ACC112 (cell line): ENCODE results near the gene KCNC1.

Source experiments
- H2AFZ ChIP-seq: fragments of 200-600 bp; sonication (generic); one replicate; pipeline ENCODE4 v1.6.0; 2017; ENCODE audit warnings: antibody characterized with exemption, low read length; ENCODE audit not compliant: unreplicated experiment
- H3K27ac ChIP-seq: fragments of 200-600 bp; sonication (generic); 2 replicates; pipeline ENCODE4 v1.5.1; 2014; ENCODE audit warnings: low read depth, mild to moderate bottlenecking, antibody characterized with exemption, low read length, moderate library complexity
- H3K27me3 ChIP-seq: fragments of 200-600 bp; sonication (generic); 2 replicates; pipeline ENCODE4 v1.6.1; 2014; ENCODE audit warnings: mild to moderate bottlenecking, antibody characterized with exemption, low read length, moderate library complexity, mixed read lengths; ENCODE audit not compliant: insufficient read depth
- H3K36me3 ChIP-seq: fragments of 200-600 bp; sonication (generic); 2 replicates; pipeline ENCODE4 v1.6.1; 2016; ENCODE audit warnings: mild to moderate bottlenecking, antibody characterized with exemption, low read length, moderate library complexity, mixed read lengths; ENCODE audit not compliant: insufficient read depth
- H3K4me1 ChIP-seq: fragments of 200-600 bp; sonication (generic); one replicate; pipeline ENCODE4 v1.6.1; 2016; ENCODE audit warnings: low read length, mixed read lengths; ENCODE audit not compliant: insufficient read depth, unreplicated experiment, control insufficient read depth
- H3K4me3 ChIP-seq: fragments of 200-600 bp; sonication (generic); 2 replicates; pipeline ENCODE4 v1.5.1; 2014; ENCODE audit warnings: mild to moderate bottlenecking, low read depth, low read length
- H3K79me2 ChIP-seq: fragments of 200-600 bp; sonication (generic); one replicate; pipeline ENCODE4 v1.6.0; 2016; ENCODE audit warnings: low read length; ENCODE audit not compliant: control insufficient read depth, unreplicated experiment, insufficient read depth

The KCNC1 gene

DNA sequence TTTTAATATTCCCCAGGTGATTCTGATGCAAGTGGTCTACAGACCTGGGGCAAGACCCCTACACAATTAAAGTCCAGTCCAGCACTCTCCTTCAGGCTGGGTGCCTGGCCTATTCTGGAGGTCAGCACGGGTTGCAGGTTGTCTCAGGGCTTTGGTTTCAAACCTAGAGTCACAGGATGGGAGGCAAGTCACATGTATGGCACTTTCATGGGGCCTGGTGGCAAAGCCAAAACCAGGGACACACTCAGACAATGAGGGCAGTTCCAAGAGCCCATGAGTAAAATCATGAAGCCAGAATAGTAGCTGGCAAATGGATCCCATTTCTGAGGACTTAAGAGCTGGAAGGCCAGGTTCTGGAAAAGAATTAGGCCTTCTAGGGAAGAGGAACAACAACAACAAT is 96.6 kb downstream of the KCNC1 start:
- peaks cover 2% of the 10 kb centered on the region; the same call in 1 of the 2 replicates for H3K27me3 ChIP-seq
- no peak overlapping the region for H3K4me3 ChIP-seq
- no peaks in the 10 kb centered on the region for H3K36me3 ChIP-seq
- no peak overlapping the region for H3K27ac ChIP-seq
- no peaks in the 10 kb centered on the region for H3K4me1 ChIP-seq
- H2AFZ ChIP-seq: no peak overlapping the region
- H3K79me2 ChIP-seq: no peaks in the 10 kb centered on the region

- Histone ChIP-seq H3K4me3 (no peak overlapping the region), H3K36me3 (no peaks in the 10 kb centered on the region), H3K79me2 (no peaks in the 10 kb centered on the region), H3K27ac (no peak overlapping the region), H3K27me3 (peaks cover 2% of the 10 kb centered on the region; the same call in 1 of the 2 replicates), H3K4me1 (no peaks in the 10 kb centered on the region), H2AFZ (no peak overlapping the region)
Observed at GRCh38 chr11:17831883-17832282, 97.3 kb downstream of the KCNC1 start.
